ENCODE measurements around the gene VWA8. TPM values are rescaled to one million over a fixed set of nuclear protein-coding genes. Genes with fewer than 3 reads are reported as not detected.

VWA8 gene
- polyA plus RNA-seq, 1 donor (not counting 4 experiments of a cell fraction or from before 2014, with no cell fraction given): 17.8 TPM

DNA sequence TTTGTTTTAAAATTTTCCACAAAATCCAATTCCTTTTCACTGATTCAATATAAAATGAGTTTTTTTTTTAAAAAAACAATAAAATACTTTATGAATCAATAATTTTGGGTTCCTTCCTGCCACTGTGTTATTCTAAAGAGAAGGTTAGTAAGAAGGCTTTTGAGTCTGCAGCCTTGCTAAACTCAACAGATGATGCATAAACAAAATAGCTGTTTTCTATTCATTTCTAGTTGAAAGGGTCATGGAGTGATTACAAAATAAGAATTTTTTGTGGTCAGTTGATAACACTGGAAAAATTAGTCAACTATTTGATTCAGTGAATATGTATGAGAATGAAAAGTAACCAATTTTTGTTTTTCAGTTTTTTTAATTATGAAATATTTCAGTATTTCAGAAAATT, 169.9 kb downstream of the VWA8 start:
- no peak for FAIRE-seq
- Histone ChIP-seq H3K36me3 (ENCODE audit: control insufficient read depth in 2 of 2, extremely low read depth in 1 of 2, insufficient read depth in 2 of 2, low read length in 2 of 2) (no peaks in the 10 kb centered on the region), H3K4me2 (ENCODE audit: control insufficient read depth, extremely low read depth, insufficient read depth, low read depth, low read length) (no peak overlapping the region), H3K4me3 (ENCODE audit: control insufficient read depth in 2 of 3, extremely low read depth in 1 of 3, insufficient read depth in 2 of 3, low read depth in 1 of 3, low read length in 3 of 3) (no peak overlapping the region), H3K27me3 (ENCODE audit: control insufficient read depth, extremely low read depth, insufficient read depth, low read length) (no peaks in the 10 kb centered on the region), H2AFZ (ENCODE audit: control insufficient read depth, low read length) (no peak overlapping the region), H3K4me1 (ENCODE audit: control insufficient read depth, extremely low read depth, insufficient read depth, low read length) (peaks cover 14% of the 10 kb centered on the region), H3K9ac (ENCODE audit: control insufficient read depth, extremely low read depth, insufficient read depth, low read length) (no peak overlapping the region), H3K9me3 (ENCODE audit: control insufficient read depth, low read depth, low read length) (no peaks in the 10 kb centered on the region), H4K20me1 (ENCODE audit: control insufficient read depth, extremely low read depth, insufficient read depth, low read length) (no peaks in the 10 kb centered on the region), H3K79me2 (ENCODE audit: control insufficient read depth, insufficient read depth, low read length) (no peaks in the 10 kb centered on the region), H3K9me1 (ENCODE audit: control insufficient read depth, extremely low read depth, insufficient read depth, low read length) (no peaks in the 10 kb centered on the region), H3K27ac (ENCODE audit: control insufficient read depth, insufficient read depth, low read length) (no peak overlapping the region)
- dilution Hi-C loops (cut with MboI; ENCODE audit: extremely low pct_ligation_motif_present, low sequenced_read_pairs): no loop called here
- no peak for DNase-seq (ENCODE audit: low read depth, low spot score)
- TF ChIP-seq CTCF (optimal IDR thresholded peaks at IDR 0.05 in 1 of 3, IDR thresholded peaks at IDR 0.05 in 1 of 3, conservative IDR thresholded peaks at IDR 0.05 in 1 of 3; ENCODE audit: extremely low read depth in 1 of 3, insufficient read depth in 2 of 3, low read length in 3 of 3) (no peak), EZH2 (IDR thresholded peaks at IDR 0.05; ENCODE audit: low read length) (no peak)

DNA sequence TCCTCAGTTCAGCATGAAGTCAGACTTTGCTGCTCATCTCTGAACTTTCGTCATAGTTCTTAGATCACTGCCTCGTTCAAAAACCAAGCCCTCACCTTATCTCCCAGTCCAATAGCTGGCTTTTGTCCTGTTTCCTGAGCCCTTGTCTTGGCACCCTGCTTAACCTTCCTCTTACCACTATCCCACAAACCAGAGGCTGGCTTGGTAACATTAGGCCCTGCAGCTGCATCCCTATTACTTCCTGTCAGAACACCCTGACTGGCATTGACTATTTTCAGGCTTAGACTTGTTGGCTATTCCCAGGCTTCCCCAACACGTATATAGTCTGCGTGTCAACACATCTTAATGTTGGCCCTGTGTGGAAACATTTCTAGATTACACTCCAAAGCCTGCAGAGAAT, 172.4 kb downstream of the VWA8 start:
- no peaks in the 10 kb centered on the region for H4K20me1 ChIP-seq (ENCODE audit: control insufficient read depth, extremely low read depth, insufficient read depth, low read length)
- FAIRE-seq (peak; percentile 97), DNase-seq (ENCODE audit: low read depth, low spot score) (no peak)
- H3K4me2 ChIP-seq (ENCODE audit: control insufficient read depth, extremely low read depth, insufficient read depth, low read depth, low read length): peak overlapping the region; percentile 57
- H3K9me3 ChIP-seq (ENCODE audit: control insufficient read depth, low read depth, low read length): no peaks in the 10 kb centered on the region
- peaks cover 0 to 2% of the 10 kb centered on the region in 2 experiments for H3K36me3 ChIP-seq (ENCODE audit: control insufficient read depth in 2 of 2, extremely low read depth in 1 of 2, insufficient read depth in 2 of 2, low read length in 2 of 2)
- TF ChIP-seq EZH2 (IDR thresholded peaks at IDR 0.05; ENCODE audit: low read length) (no peak), CTCF (optimal IDR thresholded peaks at IDR 0.05 in 1 of 3, IDR thresholded peaks at IDR 0.05 in 1 of 3, conservative IDR thresholded peaks at IDR 0.05 in 1 of 3; ENCODE audit: extremely low read depth in 1 of 3, insufficient read depth in 2 of 3, low read length in 3 of 3) (no peak)
- H3K4me3 ChIP-seq (ENCODE audit: control insufficient read depth in 2 of 3, extremely low read depth in 1 of 3, insufficient read depth in 2 of 3, low read depth in 1 of 3, low read length in 3 of 3): no peak overlapping the region
- peaks cover 14% of the 10 kb centered on the region for H3K4me1 ChIP-seq (ENCODE audit: control insufficient read depth, extremely low read depth, insufficient read depth, low read length)
- H3K9ac ChIP-seq (ENCODE audit: control insufficient read depth, extremely low read depth, insufficient read depth, low read length): no peak overlapping the region
- peak overlapping the region; percentile 38 for H3K27ac ChIP-seq (ENCODE audit: control insufficient read depth, insufficient read depth, low read length)
- no peaks in the 10 kb centered on the region for H3K79me2 ChIP-seq (ENCODE audit: control insufficient read depth, insufficient read depth, low read length)
- no peaks in the 10 kb centered on the region for H3K9me1 ChIP-seq (ENCODE audit: control insufficient read depth, extremely low read depth, insufficient read depth, low read length)
- no peaks in the 10 kb centered on the region for H3K27me3 ChIP-seq (ENCODE audit: control insufficient read depth, extremely low read depth, insufficient read depth, low read length)
- dilution Hi-C loops (cut with MboI; ENCODE audit: extremely low pct_ligation_motif_present, low sequenced_read_pairs): no loop called here
- H2AFZ ChIP-seq (ENCODE audit: control insufficient read depth, low read length): peak overlapping the region; percentile 72
